HG03064 (cell line): ENCODE measurements around the gene TEDC2.
"Not testable (repeated sequence)": the region's sequence is repeated elsewhere in the genome, so short reads cannot be mapped to it uniquely, and the experiment has no call there.

ENCODE experiments used
- ATAC-seq: cut with Tn5 transposase; IDR thresholded peaks from one replicate; pipeline ENCODE4 v1.9.1; 2021; ENCODE audit warnings: low read depth; ENCODE audit not compliant: unreplicated experiment

The TEDC2 gene

DNA sequence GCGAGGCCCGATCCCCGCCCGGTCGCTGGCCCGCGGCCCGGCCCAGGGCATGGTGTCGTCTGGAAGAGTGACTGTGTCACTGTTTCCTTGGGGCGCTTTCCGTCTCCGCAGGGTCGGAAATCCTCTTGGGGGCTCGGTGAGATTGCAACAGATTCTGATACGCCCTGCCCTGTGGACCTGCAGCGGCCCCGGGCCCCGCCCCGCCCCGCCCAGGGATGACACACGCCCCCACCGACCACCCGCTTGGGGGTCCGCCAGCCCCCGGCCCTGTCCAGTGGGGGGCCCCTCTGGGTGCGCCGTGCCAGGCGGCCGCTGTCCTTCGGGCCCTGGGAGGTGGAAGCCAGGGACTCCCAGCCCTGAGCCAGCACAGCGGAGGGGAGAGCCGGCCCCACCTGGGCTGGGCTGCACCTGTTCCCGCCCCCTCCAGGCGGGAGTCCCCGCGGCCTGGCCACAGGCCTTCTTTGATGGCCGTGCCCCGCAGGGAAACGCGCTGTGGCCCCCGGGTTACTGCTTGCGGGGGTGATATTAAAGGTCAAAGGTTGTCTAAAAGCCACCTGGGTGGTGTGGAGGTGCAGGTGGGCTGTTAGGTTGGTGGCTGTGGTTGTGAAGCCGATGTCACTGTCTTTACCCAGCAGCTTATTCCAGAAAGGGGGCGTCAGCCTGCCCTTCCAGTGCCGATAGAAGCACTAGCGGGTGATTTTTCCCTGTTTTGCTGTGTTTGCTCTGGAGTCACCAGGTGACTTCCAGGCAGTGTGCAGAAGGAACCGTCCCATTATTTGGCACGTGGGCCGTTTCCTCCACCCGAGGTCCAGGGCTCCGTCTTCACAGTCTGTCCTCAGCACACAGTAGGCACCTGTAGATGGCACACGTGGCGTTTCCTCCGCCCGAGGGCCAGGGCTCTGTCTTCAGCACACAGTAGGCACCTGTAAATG, 15.8 kb downstream of the TEDC2 start:
- no peak for ATAC-seq

DNA sequence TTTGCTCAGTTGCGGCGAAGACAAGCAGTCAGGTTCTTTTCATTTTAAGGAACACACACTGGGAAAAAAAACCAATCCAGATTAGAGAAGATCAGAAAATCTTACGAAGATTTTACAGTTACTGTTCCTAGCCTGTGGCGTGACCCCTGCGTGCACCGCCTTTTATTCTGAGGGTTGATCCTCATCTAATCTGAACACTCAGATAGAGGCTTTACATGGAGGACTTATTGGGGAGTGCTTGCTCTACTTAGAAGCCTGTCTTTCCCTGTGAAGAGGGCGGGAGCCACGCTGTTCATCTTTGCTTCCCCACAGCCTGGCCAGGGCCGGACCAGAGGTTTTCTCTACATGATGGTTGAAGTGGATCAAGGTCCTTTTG, 16.4 kb downstream of the TEDC2 start:
- ATAC-seq = no peak

DNA sequence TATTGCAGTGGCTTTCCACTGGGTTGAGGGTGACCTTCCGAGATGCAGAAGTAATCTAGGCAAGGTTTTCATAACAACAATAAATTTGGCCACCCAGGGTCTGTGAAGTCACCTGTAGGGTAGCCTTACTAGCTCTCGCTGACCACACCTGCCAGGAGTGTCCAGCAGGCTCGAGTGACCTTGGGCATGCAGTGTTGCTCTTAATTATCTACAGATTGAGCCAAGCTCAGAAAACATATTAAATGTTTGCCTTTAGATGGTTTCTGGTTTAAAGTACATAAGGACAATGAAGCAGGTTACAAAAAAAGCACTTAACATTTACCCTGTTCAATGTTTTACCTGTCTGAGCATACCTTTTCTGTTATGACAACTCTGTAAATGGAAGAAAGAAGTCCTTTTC, 16.8 kb downstream of the TEDC2 start:
- ATAC-seq = no peak

DNA sequence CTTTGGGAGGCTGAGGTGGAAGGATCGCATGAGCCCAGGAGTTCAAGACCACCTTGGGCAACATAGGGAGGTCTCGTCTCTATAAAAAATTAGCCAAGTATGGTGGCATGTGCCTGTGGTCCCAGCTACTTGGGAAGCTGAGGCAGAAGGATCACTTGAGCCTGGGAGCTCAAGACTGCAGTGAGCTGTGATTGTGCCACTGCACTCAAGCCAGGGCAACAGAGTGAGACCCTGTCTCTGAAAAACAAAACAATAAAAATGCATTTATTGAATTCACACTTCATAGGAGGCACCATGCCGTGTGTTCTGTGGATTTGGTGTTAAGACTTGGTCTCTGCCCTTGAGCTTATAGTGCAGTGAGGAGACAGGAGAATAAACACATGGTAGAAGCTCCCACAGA, 17.4 kb downstream of the TEDC2 start:
- ATAC-seq = no peak

DNA sequence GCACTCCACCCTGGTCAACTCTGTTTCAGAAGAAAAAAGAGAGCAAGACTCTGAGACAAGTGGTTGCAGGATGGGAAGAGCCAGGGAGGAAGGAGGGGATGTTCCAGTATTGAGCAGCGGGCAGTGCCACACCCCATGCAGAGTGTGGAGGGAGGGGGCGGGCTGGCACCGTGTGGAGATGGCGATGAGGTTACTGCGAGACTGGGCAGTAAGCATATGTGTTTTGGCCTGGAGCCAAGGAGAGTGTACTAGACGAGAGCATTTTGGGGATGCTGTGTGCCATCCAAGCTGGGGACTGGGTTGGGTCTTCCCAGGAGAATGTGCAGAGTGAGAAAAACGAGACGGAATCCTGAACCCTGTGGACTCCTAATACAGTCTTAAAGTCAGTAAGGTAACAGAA, 18.4 kb downstream of the TEDC2 start:
- ATAC-seq = no peak

DNA sequence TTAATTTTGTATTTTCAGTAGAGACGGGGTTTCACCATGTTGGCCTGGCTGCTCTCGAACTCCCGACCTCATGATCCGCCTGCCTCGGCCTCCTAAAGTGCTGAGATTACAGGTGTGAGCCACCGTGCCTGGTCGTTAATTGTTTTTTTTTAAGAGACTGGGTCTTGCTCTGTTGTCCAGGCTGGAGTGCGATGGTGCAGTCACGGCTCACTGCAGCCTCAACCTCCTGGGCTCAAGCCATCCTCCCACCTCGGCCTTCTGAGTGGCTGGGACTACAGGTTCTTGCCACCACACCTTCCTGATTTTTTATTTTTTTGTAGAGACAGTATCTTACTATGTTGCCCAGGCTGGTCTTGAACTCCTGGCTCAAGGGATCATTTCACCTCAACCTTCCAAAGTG, 20.1 kb downstream of the TEDC2 start:
- ATAC-seq = not testable (repeated sequence)

DNA sequence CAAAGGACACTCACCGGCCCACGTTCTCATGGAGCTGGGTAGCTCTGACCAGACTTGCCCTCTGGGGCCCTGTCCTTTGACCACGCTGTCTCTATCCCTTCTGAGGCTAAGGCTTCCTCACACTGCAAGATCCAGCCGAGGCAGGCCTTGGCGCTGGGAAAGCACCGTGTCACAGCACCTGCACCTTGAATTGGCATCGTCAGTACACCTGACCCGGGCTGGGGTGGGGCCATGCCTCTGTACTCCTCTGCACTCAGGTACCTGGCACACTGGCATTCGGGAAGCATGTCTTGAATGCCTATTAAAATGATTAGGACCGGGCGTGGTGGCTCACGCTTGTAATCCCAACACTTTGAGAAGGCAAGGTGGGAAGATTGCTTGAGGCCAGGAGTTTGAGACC, 21.0 kb downstream of the TEDC2 start:
- no peak for ATAC-seq

DNA sequence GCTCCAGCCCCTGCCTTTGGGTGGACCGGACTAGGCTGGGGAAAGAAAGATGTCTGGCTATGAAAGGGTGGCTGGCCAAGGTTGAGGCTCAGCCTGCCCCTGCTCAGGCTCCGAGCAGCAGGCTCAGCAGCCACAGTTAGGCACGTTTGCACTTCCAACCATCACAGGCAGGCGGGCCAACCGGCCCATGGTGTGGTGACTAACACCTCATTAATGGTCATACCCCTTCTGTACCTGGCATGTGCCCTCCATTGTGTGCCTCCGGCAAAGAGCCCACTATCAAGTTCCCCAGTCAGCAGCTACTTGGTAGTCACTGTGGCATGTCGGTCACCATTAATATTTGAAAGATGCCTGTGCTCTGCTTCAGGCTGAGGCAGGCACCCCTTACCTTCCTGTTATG, 21.8 kb downstream of the TEDC2 start:
- ATAC-seq = no peak

DNA sequence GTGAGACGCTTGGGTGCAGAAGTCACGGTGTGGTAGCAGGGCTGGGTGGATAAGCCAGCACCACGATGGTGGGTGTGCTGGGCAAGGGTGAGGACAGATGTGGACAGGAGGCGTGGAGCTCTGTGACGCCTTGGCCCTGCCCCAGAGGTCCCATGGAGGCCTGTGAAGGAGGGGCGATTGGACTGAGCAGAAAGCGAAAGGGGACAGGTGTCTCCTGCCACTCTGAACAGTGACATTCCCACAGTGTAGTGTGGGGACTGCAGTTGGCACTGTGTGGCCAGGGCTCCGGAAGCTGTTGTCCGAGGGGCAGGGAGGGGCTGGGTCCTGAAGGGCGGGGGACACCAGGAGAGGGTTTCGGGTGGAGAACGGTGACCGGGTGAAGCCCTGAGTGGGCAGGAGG, 22.3 kb downstream of the TEDC2 start:
- no peak for ATAC-seq

DNA sequence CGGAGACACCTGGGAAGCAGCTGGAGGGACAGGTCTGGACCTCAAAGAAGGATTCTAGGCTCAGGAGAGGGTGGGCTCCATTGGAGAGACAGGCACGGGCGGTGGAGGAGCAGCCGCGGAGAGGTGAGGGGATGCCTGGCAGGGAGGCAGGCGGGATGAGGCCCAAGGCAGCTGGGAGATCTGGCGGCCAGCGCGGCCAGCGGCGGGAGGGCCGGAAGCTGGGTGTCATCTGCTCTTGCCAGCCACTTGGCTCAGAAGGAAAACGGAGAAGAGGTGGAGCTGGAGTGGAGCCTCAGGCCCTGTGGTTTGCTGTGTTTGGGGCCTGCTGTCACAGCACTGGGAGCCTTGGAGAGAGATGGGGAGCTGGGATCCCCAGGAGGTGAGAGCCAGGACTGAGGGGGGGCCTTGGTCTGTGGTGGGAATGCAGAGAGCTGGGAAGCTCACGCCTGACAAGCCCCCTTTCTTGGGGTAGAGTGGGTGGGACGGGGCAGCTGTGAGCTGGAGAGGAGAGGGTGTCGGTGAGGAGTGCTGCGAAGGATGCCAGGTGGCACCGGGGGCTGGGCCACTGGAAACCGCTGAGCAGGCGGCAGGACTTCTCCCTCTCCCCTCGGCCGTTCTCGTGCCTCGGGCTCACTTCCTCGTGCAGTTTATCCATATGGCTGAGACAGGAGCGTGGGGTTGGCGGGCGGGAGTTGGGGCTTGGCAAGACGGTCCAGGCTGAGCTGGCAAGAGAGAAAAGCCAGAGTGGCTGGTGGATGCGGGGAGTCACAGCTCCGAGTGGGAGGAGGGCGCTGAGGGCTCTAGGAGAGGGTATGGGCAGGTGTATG, 23.0 kb downstream of the TEDC2 start:
- no peak for ATAC-seq

DNA sequence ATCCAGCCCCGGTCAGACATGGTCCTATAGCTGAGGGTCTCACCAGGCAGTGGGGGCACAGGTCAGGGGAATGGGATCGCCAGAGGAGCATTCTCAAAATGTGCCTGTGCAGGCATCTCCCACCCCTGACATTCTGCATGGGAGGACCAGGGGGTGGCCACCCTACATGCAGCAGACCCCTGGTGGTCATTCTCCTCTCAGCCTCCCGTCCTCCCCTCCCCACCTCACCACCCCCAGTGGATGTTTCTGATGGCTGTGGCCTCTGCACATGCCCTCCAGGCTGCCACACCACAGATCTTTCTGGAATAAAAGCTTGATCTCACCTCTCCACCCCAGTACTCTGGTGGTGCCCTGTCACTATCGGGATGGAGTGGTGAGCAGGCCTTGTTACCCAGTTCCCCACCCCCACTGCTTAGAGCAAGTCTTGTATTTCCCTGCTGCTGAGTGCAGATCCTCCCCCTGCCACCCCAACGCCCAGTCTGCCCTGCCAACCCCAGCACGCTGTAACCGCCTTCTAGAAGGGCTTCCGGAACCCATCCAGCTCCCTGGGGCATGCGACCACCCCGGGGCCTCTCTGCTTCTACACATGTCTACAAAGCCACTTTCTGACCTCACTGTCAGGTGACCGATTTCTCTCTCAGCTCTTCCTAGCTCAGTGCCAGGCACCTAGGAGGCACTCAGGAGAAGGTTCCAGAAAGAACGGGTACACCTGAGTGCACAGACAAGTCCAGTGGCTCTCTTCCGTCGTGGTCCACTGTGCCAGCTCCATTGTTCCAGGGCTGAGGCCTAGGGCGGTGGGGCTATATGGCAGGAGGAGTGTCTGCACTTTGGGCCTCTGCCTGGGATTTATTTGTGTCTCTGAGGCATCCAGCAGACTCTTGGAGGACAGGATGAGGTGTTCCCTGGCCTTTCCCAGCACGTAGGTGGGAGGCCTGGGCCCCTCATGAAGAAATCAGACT, 24.3 kb downstream of the TEDC2 start:
- ATAC-seq = no peak

DNA sequence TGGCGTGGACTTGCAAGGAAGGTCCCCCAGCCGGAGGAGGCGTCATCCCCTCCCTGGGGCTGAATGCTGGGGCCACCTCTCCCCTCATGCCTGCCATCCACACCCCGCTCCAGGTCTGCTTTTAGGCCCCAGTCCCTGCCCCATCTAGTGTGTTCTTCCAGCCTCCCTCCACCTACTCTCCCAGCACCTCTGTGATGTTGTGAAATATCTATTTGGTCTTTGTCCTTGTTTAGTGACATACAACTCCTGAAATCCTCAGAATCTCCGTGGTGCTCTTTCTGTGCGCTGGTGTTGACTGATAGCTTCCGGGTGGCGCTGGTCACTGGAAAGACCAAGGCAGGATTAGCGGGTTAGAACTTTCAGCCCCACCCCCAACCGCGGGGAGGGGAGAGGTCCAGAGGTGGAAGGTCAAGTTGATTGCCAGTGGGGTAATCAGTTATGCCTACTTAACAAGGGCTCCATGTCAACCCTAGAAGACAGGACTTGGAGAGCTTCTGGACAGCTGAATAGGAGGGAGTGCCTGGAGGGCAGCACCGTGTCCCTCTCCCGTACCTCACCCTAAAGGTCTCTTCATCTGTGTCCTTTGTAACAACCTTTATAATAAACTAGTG, 25.1 kb downstream of the TEDC2 start:
- ATAC-seq = no peak

DNA sequence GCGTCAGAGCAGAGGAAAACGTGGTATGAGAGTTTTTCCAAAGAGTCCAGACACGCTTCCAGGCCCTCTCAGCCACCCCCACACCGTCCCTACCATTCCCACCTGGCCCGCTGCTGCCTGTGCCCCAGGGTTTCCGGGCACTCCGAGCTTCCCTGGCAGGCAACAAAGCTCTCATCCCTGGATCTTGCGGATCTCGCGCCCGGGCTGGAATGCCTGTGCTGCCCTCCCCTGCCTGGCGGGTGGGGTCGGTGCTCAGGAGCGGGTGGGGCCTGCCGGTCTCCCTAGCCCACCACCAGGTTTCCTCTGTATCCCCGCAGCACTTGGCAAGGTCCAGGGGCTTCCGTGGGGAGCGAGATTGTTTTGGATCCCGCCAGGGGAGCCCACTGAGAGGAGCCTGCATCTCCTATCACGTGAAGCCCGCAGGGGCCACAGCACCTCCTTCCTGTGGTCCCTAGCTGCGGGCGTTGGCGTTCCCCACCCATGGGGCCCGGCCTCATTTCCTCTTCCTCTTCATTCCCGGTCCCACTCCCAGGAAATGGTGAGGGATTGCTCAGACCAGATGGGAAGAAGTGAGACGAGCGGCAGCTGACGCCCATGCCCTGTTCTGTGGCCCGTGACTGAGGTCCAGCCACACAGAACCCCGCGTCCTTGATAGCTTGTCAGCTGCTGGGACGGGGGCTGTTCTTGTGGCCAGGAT, 26.1 kb downstream of the TEDC2 start:
- ATAC-seq = no peak

DNA sequence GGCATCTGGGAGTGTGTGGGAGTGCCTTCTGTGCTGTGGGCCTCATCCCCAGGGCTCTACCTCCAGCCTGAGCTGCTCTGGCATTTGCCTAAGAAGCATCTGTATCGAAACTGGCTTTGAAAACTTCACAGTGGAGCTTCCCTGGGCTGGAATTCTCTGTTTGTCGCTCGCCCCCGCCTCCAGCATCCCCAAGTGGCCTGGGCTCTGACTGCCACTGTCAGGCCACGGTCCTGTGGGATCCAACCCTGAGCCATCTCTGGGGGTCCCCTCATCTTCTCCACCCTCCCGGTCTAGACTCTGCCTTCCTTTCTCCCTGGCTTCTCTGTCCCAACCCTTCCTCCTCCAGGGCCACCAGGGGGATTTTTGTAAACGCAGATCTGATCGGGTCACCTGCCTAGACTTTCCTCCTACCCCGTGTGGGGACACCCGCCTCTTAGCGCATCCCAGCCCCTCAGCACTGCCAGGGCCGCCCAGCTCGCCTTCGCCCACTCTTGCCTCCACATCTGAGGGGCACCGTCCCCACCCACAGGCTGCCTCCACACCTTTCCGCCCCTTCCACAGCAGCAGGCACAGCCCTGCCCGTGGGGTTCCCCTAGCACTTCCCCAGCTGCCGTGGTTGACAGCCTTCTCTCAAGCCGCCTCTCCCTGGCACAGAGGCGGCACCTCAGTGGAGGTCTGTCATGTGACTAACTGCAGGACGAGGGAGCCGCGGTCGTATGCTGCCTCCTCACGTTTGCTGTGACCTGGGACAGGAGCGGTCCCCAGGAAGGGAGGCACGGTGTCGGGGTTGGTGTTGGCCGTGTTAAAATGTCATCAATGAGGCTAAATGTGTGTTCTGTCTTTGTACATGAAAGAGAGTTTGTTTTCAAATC, 27.0 kb downstream of the TEDC2 start:
- ATAC-seq = no peak

DNA sequence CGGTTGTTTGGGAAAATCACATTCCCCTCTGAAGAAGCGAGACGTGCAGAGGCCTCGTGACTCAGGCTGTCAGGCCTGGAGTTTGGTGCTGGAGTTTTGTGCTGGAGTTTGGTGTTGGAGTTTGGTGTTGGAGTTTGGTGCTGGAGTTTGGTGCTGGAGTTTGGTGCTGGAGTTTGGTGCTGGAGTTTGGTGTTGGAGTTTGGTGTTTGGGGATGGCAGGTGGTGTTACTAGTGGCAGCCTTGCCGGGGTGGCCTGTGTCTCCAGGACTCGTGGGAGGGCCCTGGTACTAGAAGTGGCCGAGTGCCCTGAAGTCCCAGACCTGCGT, 27.6 kb downstream of the TEDC2 start:
- no peak for ATAC-seq

DNA sequence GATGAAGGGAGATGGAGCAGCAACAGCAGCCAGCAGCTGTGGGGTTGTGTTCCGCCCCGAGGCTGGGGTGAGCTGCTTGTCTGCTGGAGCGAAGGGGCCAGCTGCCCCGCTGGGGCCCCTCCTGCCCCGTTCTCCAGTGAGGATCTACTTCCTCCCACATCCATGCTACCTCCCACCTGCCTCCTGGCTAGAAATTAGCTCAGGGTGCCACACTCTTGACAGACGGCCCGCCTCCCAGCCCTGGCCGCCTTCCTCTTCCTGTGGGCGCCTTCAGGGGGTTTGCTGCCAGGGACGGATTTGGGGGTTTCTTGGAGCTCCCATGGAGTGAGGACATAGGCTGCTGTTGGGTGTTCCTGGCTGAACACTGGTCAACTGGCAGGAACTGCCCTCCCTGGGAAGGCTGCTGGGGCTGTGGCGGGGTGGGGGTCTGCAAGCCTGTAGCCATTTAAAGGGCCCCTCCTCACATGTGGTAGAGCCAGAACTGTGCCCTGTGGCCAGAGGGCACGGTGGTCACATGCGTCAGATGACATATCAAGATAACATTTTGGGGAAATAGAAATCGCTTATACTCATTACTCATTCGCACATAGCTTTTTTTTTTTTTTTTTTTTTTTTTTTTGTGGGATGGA, 28.1 kb downstream of the TEDC2 start:
- no peak for ATAC-seq

DNA sequence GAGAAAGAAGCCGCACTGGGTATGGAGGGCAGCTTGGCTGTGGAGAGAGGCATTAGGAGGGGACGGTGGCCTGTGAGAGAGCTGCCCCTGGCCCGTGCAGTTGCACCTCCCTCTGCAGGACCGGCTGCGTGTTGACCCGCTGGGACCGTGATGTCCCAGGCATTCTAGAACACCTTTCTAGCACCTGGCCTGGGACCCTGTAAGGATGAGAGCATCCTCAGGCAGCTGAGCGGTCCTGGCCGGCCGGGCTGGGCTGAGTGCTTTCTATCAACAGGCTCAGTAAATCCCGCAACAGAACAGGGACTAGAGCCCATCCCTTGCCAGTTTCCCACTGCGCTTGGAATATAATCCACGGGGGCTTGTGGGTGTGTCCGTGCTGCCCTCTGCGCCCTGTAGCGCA, 29.7 kb downstream of the TEDC2 start:
- no peak for ATAC-seq
